NCI-H774 (cell line): Measurements from ENCODE around the gene RBM44.
"Not testable (repeated sequence)": the region's sequence is repeated elsewhere in the genome, so short reads cannot be mapped to it uniquely, and the experiment has no call there.

Experiments
- DNase-seq: peaks from one replicate; lab custom pipeline; 2025; lab: John Stamatoyannopoulos, UW

RBM44 gene

GRCh38 chr2:237858294-237859081, 59.9 kb downstream of the RBM44 start:
- peak; percentile 41 for DNase-seq

GRCh38 chr2:237859082-237859433, 60.5 kb downstream of the RBM44 start:
- DNase-seq = no peak

- no peak for DNase-seq
Observed at GRCh38 chr2:237859533-237860272, 61.1 kb downstream of the RBM44 start, which contains the start of gene RAMP1. Gene RAMP1, plus strand, starts transcription at chr2:237859623. Its CDS starts 53 bp downstream, at chr2:237859676.

- DNase-seq = no peak
Observed at GRCh38 chr2:237860273-237860935, 61.8 kb downstream of the RBM44 start.

- no peak for DNase-seq
Observed at GRCh38 chr2:237861875-237862527, 63.4 kb downstream of the RBM44 start.

- DNase-seq = no peak
Observed at GRCh38 chr2:237862528-237862895, 63.9 kb downstream of the RBM44 start.

GRCh38 chr2:237863102-237863511, 64.5 kb downstream of the RBM44 start:
- no peak for DNase-seq

- DNase-seq = no peak
Observed at GRCh38 chr2:237863689-237864443, 65.3 kb downstream of the RBM44 start.

GRCh38 chr2:237864444-237864931, 65.9 kb downstream of the RBM44 start:
- DNase-seq = no peak

- DNase-seq = no peak
Observed at GRCh38 chr2:237864940-237865622, 66.5 kb downstream of the RBM44 start.

GRCh38 chr2:237865623-237866041, 67.1 kb downstream of the RBM44 start:
- DNase-seq = no peak

GRCh38 chr2:237866101-237866621, 67.6 kb downstream of the RBM44 start:
- no peak for DNase-seq

- DNase-seq = no peak
Observed at GRCh38 chr2:237867465-237867864, 68.9 kb downstream of the RBM44 start.

- not testable (repeated sequence) for DNase-seq
Observed at GRCh38 chr2:237868074-237868473, 69.5 kb downstream of the RBM44 start.

GRCh38 chr2:237868631-237869342, 70.2 kb downstream of the RBM44 start:
- no peak for DNase-seq

- DNase-seq = no peak
Observed at GRCh38 chr2:237869343-237870102, 70.9 kb downstream of the RBM44 start.

GRCh38 chr2:237870126-237870525, 71.5 kb downstream of the RBM44 start:
- DNase-seq = no peak

- DNase-seq = no peak
Observed at GRCh38 chr2:237870754-237871651, 72.4 kb downstream of the RBM44 start.
